SK-N-SH (cell line): Measurements from ENCODE around the gene ZNF579. TPM values are rescaled to one million over a fixed set of nuclear protein-coding genes. Genes with fewer than 3 reads are reported as not detected.

Experiments used
- CTCF ChIA-PET: fragments of 300-600, 350-600 bp; formaldehyde crosslinking; extraction: SDS; loops from one replicate; lab custom pipeline; 2021; lab: Yijun Ruan, JAX
- POLR2A ChIA-PET: fragments of 350-600 bp; sonication (Branson Sonifier 250); formaldehyde crosslinking; extraction: SDS; loops from one replicate; lab custom pipeline; 2020; ENCODE audit warnings: antibody characterized with exemption, inconsistent platforms; lab: Yijun Ruan, JAX
- DNase-seq: peaks from one replicate; pipeline ENCODE4 v3.0.0; 2012
- H2AFZ ChIP-seq: fragments of 200-600 bp; sonication (generic); 2 replicates; pipeline ENCODE4 v1.8.1; 2016; ENCODE audit warnings: antibody characterized with exemption, mild to moderate bottlenecking, low read depth
- H3F3A ChIP-seq: fragments of 200-600 bp; sonication (generic); replicated peaks from 2 replicates; pipeline ENCODE3; 2016; ENCODE audit warnings: antibody characterized with exemption, mild to moderate bottlenecking; ENCODE audit not compliant: insufficient read depth
- H3K27ac ChIP-seq, 2 experiments: fragments of 200-500 bp in 1 of 2; fragments of 200-600 bp in 1 of 2; sonication (Bioruptor generic) in 1 of 2; sonication (generic), shearing (Covaris generic) in 1 of 2; 2 replicates each; pipeline versions ENCODE4 v1.5.1 to v1.6.1; 2014 to 2016; ENCODE audit warnings: low read depth in 2 of 2, inconsistent platforms in 1 of 2, low read length in 1 of 2, mild to moderate bottlenecking in 1 of 2, mixed read lengths in 1 of 2
- H3K27me3 ChIP-seq: fragments of 200-600 bp; sonication (generic), shearing (Covaris generic); 2 replicates; pipeline ENCODE4 v1.6.1; 2016; ENCODE audit warnings: mixed run types; ENCODE audit not compliant: insufficient read depth
- H3K36me3 ChIP-seq, 2 experiments: fragments of 200-500 bp in 1 of 2; fragments of 200-600 bp in 1 of 2; sonication (Bioruptor generic) in 1 of 2; sonication (generic) in 1 of 2; replicated peaks in 1 of 2; 2 replicates each; pipeline versions ENCODE3 to v1.5.1; 2014 to 2016; ENCODE audit warnings: low read length in 1 of 2, mild to moderate bottlenecking in 1 of 2; ENCODE audit not compliant: insufficient read depth in 2 of 2, control insufficient read depth in 1 of 2
- H3K4me1 ChIP-seq, 2 experiments: fragments of 200-500 bp in 1 of 2; fragments of 200-600 bp in 1 of 2; sonication (Bioruptor generic) in 1 of 2; sonication (generic), shearing (Covaris generic) in 1 of 2; 2 replicates each; pipeline versions ENCODE4 v1.5.1 to v1.6.1; 2014 to 2016; ENCODE audit warnings: low read depth in 1 of 2, low read length in 1 of 2, mixed run types in 1 of 2; ENCODE audit not compliant: insufficient read depth in 2 of 2, control insufficient read depth in 1 of 2
- H3K4me2 ChIP-seq: fragments of 200-600 bp; sonication (generic), shearing (Covaris generic); 2 replicates; pipeline ENCODE4 v1.6.1; 2017; ENCODE audit warnings: mixed run types
- H3K4me3 ChIP-seq, 2 experiments: fragments of 200-500 bp in 1 of 2; fragments of 200-600 bp in 1 of 2; sonication (Bioruptor generic) in 1 of 2; sonication (generic), shearing (Covaris generic) in 1 of 2; 2 replicates each; pipeline versions ENCODE4 v1.5.1 to v1.8.1; 2014 to 2016; ENCODE audit warnings: low read depth in 2 of 2, inconsistent platforms in 1 of 2, low read length in 1 of 2, mild to moderate bottlenecking in 1 of 2, mixed read lengths in 1 of 2, moderate library complexity in 1 of 2
- H3K79me2 ChIP-seq: fragments of 200-600 bp; sonication (generic); 2 replicates; pipeline ENCODE4 v1.8.1; 2017; ENCODE audit warnings: mild to moderate bottlenecking; ENCODE audit not compliant: insufficient read depth
- H3K9ac ChIP-seq: fragments of 200-600 bp; sonication (generic); 2 replicates; pipeline ENCODE4 v1.6.1; 2017; ENCODE audit warnings: mixed run types
- H3K9me2 ChIP-seq: fragments of 200-600 bp; sonication (generic); 2 replicates; pipeline ENCODE4 v1.6.1; 2017; ENCODE audit warnings: mixed run types
- H3K9me3 ChIP-seq: fragments of 200-600 bp; sonication (generic); 2 replicates; pipeline ENCODE4 v1.6.1; 2017; ENCODE audit warnings: mixed run types, mild to moderate bottlenecking, moderate library complexity
- H4K20me1 ChIP-seq: fragments of 200-600 bp; sonication (generic); 2 replicates; pipeline ENCODE4 v1.6.1; 2017; ENCODE audit warnings: mild to moderate bottlenecking, mixed run types; ENCODE audit not compliant: insufficient read depth
- CHD2 ChIP-seq: fragments of 150-350 bp; IDR thresholded peaks from 2 replicates; pipeline ENCODE4 v1.6.1; 2018; ENCODE audit warnings: low read length; ENCODE audit not compliant: partially characterized antibody
- EP300 ChIP-seq, 2 experiments: IDR thresholded peaks; 2 replicates each; pipeline versions ENCODE4 v1.4.0 to v1.6.1; 2012; ENCODE audit warnings: borderline replicate concordance in 1 of 2, low read depth in 1 of 2, low read length in 1 of 2
- FOXJ3 ChIP-seq: sonication (generic); formaldehyde crosslinking; IDR thresholded peaks from 2 replicates; pipeline ENCODE4 v1.5.1; 2020; ENCODE audit warnings: mild to moderate bottlenecking, missing genetic modification reagents
- GATA2 ChIP-seq: sonication (generic); formaldehyde crosslinking; IDR thresholded peaks from 2 replicates; pipeline ENCODE4 v1.5.0; 2020; ENCODE audit warnings: mild to moderate bottlenecking, missing genetic modification reagents
- MAX ChIP-seq: IDR thresholded peaks from 2 replicates; pipeline ENCODE4 v1.4.0; 2012; ENCODE audit warnings: low read depth
- PBX3 ChIP-seq: IDR thresholded peaks from 2 replicates; pipeline ENCODE4; 2012
- POLR2AphosphoS5 ChIP-seq: IDR thresholded peaks from 2 replicates; pipeline ENCODE4 v1.6.1; 2012; ENCODE audit warnings: low read depth, low read length
- RCOR1 ChIP-seq: fragments of 150-350 bp; IDR thresholded peaks from 2 replicates; pipeline ENCODE4 v1.6.1; 2017; ENCODE audit warnings: antibody characterized with exemption, low read length
- RFX5 ChIP-seq: IDR thresholded peaks from 2 replicates; pipeline ENCODE4 v1.6.1; 2012; ENCODE audit warnings: mild to moderate bottlenecking, improper control_type of control experiment, low read length
- RXRA ChIP-seq: IDR thresholded peaks from 2 replicates; pipeline ENCODE4 v1.4.0; 2012; ENCODE audit warnings: low read depth, mild to moderate bottlenecking, borderline replicate concordance
- USF2 ChIP-seq: fragments of 150-350 bp; IDR thresholded peaks from 2 replicates; pipeline ENCODE4 v1.6.1; 2017; ENCODE audit warnings: antibody characterized with exemption, low read length, low read depth, borderline replicate concordance
- WGBS: methylation state at CpG from one replicate; pipeline ENCODE4 v1.1.6; 2017; ENCODE audit warnings: low lambda C conversion rate; 5-methylcytosine and 5-hydroxymethylcytosine counted together
- polyA plus RNA-seq, 3 experiments: library from polyadenylated mRNA; depleted of rRNA; stranded (reverse); fragments of >200 nt; gene quantifications; 2 replicates each; pipeline ENCODE4 v1.2.3, GENCODE V29; 2012

Gene ZNF579
- polyA plus RNA-seq, 1 of the 3 experiments (the other 2 are of a cell fraction) = 5.9 TPM

GRCh38 chr19:55552206-55552605 lies 28.4 kb downstream of the ZNF579 start:
- Histone ChIP-seq H2AFZ (no peak overlapping the region), H4K20me1 (no peaks in the 10 kb centered on the region), H3K36me3 (no peaks in the 10 kb centered on the region), H3F3A (peaks cover 15% of the 10 kb centered on the region), H3K79me2 (no peaks in the 10 kb centered on the region), H3K9me3 (no peaks in the 10 kb centered on the region), H3K9me2 (no peaks in the 10 kb centered on the region), H3K4me1 (peaks cover 0 to 21% of the 10 kb centered on the region in 2 experiments; a peak in 3 of 4 replicates), H3K4me2 (no peak overlapping the region), H3K27me3 (no peaks in the 10 kb centered on the region), H3K27ac (no peak overlapping the region), H3K9ac (no peak overlapping the region), H3K4me3 (no peak overlapping the region)
- DNase-seq = no peak
- POLR2A ChIA-PET = no interaction called here
- CTCF ChIA-PET = no interaction called here
- TF ChIP-seq POLR2AphosphoS5 = no peak
- no peak for TF ChIP-seq EP300 (IDR thresholded peaks at IDR 0.05; ENCODE audit: borderline replicate concordance in 1 of 2, low read depth in 1 of 2, low read length in 1 of 2)
- TF ChIP-seq GATA2 (CRISPR knock-in tag) = no peak
- no peak for TF ChIP-seq MAX
- no peak for TF ChIP-seq CHD2
- TF ChIP-seq PBX3 = no peak
- no peak for TF ChIP-seq RXRA
- TF ChIP-seq RFX5 = no peak
- TF ChIP-seq USF2 = no peak
- WGBS = 90% methylated on average over 5 of the region's 5 CpGs

GRCh38 chr19:55550321-55550650 lies 30.4 kb downstream of the ZNF579 start:
- WGBS = 62% methylated on average over 7 of the region's 7 CpGs
- H3K9ac ChIP-seq = peak overlapping the region; percentile 63; the same call in 1 of the 2 replicates
- H3K4me3 ChIP-seq = no peak overlapping the region
- no peaks in the 10 kb centered on the region for H3K9me3 ChIP-seq
- H3K4me1 ChIP-seq = peaks cover 2 to 28% of the 10 kb centered on the region in 2 experiments; a peak in 3 of 4 replicates
- peak overlapping the region; percentile 62; the same call in 1 of the 2 replicates for H2AFZ ChIP-seq
- peaks cover 15% of the 10 kb centered on the region for H3F3A ChIP-seq
- no peaks in the 10 kb centered on the region for H3K27me3 ChIP-seq
- CTCF ChIA-PET = interaction anchor here (0.7 to 1.4 kb wide), 2 partner anchors 9 to 34 kb away, joined by 3 read pairs; no protein-coding TSS in a partner anchor
- POLR2A ChIA-PET = no interaction called here
- TF ChIP-seq RCOR1 (no peak), FOXJ3 (CRISPR knock-in tag) (no peak)
- H3K4me2 ChIP-seq = no peak overlapping the region
- H3K36me3 ChIP-seq = no peaks in the 10 kb centered on the region
- DNase-seq = no peak
- no peaks in the 10 kb centered on the region for H3K9me2 ChIP-seq
- no peaks in the 10 kb centered on the region for H4K20me1 ChIP-seq
- no peaks in the 10 kb centered on the region for H3K79me2 ChIP-seq
- H3K27ac ChIP-seq = peak overlapping the region in 1 of 2 experiments; percentile 93; a peak in 2 of 4 replicates
